AG04449 (cell line): Measurements from ENCODE around the gene ADAMTSL5.
"Not testable (repeated sequence)": the region's sequence is repeated elsewhere in the genome, so short reads cannot be mapped to it uniquely, and the experiment has no call there.

Experiments
- CTCF ChIA-PET: fragments of 350-600 bp; formaldehyde crosslinking; extraction: SDS; loops from one replicate; lab custom pipeline; 2021; ENCODE audit warnings: antibody characterized with exemption; lab: Yijun Ruan, JAX
- POLR2A ChIA-PET: fragments of 400-600, 350-600 bp; formaldehyde crosslinking; extraction: SDS; loops from one replicate; lab custom pipeline; 2020; ENCODE audit warnings: antibody characterized with exemption, inconsistent platforms; lab: Yijun Ruan, JAX
- DNase-seq: peaks from one replicate; pipeline ENCODE4 v3.0.0-alpha.2; 2010; ENCODE audit warnings: low read depth, low spot score
- H3K4me3 ChIP-seq: 2 replicates; pipeline ENCODE4 v1.5.1; 2011; ENCODE audit warnings: low read depth, mild to moderate bottlenecking, control low read depth, low read length
- TF ChIP-seq, protein P1 (sequence below): IDR thresholded peaks from one replicate; pipeline ENCODE4 v1.5.1; 2011; ENCODE audit warnings: mild to moderate bottlenecking, moderate library complexity, low read length, control low read depth, inconsistent platforms; ENCODE audit not compliant: insufficient read depth; ENCODE audit errors: missing control alignments

The ADAMTSL5 gene

DNA sequence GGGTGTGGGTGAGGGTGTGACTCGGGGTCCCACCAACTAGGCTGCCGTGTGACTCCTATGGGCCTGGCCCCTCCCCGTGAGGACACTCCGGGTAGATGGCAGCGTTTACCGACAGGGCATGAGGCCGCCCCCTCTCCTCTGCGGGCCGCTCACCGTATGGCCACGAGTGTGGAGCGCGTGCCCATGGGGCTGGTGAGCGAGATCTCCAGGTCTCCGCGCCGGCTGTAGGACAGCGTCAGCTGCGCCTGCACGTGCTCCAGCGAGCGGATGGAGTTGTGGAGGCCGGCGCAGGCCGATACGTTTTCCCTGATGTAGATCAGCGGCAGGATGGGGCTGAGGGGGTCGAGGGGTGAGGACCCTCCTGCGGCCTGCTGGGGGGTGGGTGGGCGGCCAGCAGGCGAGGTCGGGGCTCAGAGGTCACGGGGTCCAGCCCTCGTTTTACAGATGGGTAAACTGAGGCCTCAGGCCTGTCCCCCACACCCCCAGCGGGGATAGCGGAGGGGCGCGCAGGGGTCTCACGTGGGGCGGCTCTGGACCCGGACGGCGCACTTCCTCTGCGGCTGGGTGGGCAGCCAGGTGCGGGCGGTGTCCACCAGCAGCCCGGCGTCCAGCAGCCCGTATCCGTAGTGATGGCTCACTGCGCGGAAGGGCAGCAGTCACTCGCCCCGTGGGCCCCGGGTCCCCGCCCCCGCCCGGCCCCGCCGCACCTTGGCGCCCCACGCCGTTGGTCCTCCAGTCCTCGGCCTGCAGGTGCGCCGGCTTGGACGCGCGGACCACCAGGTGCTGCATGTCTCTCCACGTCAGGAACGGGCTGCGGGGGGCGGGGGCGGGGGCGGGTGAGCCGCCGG lies 29.5 kb downstream of the ADAMTSL5 start:
- no peak overlapping the region for H3K4me3 ChIP-seq
- TF ChIP-seq, protein P1, sequence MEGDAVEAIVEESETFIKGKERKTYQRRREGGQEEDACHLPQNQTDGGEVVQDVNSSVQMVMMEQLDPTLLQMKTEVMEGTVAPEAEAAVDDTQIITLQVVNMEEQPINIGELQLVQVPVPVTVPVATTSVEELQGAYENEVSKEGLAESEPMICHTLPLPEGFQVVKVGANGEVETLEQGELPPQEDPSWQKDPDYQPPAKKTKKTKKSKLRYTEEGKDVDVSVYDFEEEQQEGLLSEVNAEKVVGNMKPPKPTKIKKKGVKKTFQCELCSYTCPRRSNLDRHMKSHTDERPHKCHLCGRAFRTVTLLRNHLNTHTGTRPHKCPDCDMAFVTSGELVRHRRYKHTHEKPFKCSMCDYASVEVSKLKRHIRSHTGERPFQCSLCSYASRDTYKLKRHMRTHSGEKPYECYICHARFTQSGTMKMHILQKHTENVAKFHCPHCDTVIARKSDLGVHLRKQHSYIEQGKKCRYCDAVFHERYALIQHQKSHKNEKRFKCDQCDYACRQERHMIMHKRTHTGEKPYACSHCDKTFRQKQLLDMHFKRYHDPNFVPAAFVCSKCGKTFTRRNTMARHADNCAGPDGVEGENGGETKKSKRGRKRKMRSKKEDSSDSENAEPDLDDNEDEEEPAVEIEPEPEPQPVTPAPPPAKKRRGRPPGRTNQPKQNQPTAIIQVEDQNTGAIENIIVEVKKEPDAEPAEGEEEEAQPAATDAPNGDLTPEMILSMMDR, result no peak
- DNase-seq, result no peak
- ChIA-PET POLR2A (no interaction called here), CTCF (interaction anchor here (1.3 kb wide), 1 partner anchor 38 kb away, joined by 3 read pairs; no protein-coding TSS in a partner anchor)

DNA sequence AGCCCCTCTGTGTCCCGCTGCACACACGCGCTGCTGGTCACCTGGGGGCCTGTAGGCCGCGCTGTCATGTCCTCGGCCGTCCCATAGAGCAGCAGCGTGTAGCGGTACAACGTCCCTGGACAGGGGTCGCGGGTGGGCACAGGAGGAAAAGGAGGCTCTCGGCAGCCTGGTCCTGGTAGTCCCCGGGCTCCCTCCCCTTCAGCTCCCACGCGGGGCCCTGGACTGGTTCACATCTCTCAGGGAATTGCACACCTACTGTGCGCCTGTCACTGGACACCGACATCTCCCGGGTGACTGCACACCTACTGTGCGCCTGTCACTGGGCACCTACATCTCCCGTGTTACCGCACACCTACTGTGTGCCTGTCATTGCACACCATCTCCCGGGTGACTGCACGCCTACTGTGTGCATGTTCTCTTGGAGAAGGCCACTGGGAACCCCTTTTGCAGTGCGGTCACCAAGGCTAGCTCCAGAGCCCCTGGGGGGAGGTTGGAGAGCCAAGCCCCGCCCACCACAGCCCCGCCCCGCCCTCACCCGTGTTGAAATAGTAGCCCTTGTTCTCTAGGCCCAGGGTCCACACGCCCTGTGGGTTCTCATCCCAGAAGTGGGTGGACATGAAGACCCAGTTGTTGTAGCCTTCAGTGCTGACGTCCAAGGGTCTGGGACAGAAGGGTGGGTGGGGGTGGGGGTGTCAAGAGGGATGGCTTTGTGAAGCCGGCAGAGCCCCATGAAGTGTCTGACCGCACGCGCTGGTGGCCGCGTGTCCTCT lies 30.3 kb downstream of the ADAMTSL5 start:
- ChIA-PET CTCF (no interaction called here), POLR2A (no interaction called here)
- H3K4me3 ChIP-seq, result no peak overlapping the region
- DNase-seq, result no peak
- TF ChIP-seq, protein P1, result no peak

DNA sequence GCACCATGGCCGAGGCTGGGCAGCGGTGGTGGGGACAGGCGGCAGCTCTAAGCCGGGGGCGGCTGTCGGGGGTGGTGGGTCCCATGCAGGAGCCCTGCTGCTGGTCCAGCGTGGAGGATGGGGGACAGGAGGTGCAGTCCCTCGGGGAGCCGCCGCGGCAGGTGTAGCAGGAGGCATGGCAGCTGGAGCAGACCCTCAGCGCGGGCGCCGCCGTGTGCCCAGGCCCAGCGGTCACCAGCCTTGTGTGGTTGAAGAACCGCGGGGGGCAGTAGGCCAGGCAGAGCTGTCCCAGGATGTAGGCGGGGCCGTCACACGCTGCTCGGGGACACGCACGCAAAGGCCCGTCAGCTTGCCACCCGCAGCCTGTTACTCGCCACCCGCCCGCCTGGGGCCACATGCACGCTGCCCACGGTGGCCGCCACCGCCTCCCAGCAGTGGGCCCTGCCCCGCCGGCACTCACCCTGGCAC lies 30.9 kb downstream of the ADAMTSL5 start:
- CTCF ChIA-PET, result no interaction called here
- TF ChIP-seq, protein P1, result no peak
- no peak overlapping the region for H3K4me3 ChIP-seq
- POLR2A ChIA-PET, result no interaction called here
- DNase-seq, result no peak

DNA sequence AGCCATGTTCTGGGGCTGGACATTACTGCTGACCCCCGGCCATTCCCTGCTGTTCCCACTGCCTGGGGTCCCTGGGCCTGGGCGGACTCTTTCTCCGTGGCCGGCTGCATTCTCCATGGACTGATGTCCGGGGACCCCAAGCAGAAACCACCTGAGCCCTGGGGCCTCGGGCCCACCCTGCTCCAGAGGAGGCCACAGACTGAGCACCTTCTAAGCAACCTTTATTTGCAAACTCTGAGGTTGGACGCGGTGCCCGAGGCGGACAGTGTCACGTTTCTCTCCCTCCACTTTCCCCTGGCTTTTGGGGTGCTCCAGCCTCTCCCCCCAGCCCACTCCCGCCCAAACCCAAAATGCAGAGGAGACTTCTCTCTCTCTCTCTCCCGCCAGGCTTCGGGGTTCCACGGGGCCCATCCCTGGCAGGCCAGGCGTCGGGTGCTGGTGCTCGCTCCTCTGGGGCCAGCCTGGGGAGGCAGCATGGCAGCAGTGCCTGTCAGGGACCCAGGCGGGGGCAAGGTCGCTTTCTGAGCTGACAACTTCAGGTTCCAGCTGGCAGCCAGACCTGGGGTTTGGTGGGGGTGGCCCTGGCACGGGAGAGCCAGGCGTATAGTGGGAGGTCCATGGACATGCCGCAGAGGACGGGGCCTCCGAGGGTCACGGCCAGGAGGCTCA lies 31.5 kb downstream of the ADAMTSL5 start:
- no peak for DNase-seq
- TF ChIP-seq, protein P1, result no peak
- ChIA-PET CTCF (no interaction called here), POLR2A (no interaction called here)
- no peak overlapping the region for H3K4me3 ChIP-seq

DNA sequence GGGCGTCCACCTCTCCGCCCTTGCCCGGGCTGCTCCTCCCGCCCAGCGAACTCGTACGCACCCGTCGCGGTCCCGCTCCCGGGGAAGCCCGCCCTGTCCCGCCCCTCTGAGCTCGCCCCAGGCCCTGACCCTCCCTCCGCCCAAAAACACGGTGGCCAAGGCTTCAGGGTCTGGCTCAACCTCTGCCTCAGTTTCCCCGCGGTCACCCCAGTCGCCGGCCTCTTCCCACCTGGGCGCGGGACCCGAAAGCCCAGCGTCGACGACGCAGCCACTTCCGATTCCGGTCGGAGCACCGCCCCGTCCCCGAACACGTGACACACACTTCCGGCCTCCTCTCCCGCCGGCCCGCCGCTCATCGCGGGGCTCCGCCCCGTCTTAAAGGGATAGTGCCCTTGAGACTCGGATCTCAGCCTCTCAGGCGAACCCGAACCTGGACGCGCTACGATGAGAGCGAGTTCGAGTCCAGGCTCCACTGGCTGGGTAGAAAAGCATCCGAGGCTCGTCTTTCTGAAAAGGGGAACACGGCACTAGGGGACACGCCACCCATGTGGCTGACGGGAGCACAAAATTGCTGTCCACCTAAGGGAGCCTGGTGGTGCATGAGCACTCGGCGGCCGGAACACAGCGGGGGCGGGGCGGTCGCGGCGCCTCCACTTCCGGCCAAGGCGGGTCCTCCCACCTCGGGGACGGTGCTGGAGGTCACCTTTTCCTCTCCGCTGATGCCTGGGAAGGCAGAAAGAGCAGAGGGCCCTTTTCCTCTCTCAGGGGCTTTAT lies 33.7 kb downstream of the ADAMTSL5 start, which contains the start of gene C19orf25:
TSS of gene C19orf25 (minus strand) at position 282 of the 774 bp plus-strand sequence. CDS start 312 bp downstream, outside the sequence.
- ChIA-PET POLR2A (no interaction called here), CTCF (interaction anchor here (2.9 kb wide), 1 partner anchor 13 kb away, joined by 16 read pairs; no protein-coding TSS in a partner anchor)
- peak; percentile 49 for DNase-seq
- TF ChIP-seq, protein P1, result no peak
- H3K4me3 ChIP-seq, result peak within 1 kb of the TSS; percentile 83

DNA sequence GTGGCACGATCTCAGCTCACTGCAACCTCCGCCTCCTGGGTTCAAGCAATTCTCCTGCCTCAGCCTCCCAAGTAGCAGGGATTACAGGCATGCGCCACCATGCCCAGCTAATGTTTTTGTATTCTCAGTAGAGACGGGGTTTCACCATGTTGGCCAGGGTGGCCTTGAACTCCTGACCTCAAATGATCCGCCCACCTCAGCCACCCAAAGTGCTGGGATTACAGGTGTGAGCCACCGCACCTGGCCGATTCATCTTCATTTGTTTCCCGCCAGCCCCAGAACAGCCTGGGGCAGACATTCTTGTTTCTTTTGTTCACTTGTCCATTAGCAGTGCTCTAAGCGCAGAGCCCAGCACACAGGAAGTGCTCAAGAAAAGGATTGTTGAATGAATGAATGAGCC lies 35.8 kb downstream of the ADAMTSL5 start:
- DNase-seq, H3K4me3 ChIP-seq, POLR2A ChIA-PET: not testable (repeated sequence)
- CTCF ChIA-PET, result interaction anchor here (1.8 to 2.9 kb wide), 2 partner anchors 8 to 11 kb away, joined by 7 to 16 read pairs; no protein-coding TSS in a partner anchor
